HG03571 (cell line): ENCODE results near the gene IGHMBP2.

Experiments used
- ATAC-seq: cut with Tn5 transposase; IDR thresholded peaks from one replicate; pipeline ENCODE4 v1.9.1; 2021; ENCODE audit not compliant: unreplicated experiment

IGHMBP2 gene

DNA sequence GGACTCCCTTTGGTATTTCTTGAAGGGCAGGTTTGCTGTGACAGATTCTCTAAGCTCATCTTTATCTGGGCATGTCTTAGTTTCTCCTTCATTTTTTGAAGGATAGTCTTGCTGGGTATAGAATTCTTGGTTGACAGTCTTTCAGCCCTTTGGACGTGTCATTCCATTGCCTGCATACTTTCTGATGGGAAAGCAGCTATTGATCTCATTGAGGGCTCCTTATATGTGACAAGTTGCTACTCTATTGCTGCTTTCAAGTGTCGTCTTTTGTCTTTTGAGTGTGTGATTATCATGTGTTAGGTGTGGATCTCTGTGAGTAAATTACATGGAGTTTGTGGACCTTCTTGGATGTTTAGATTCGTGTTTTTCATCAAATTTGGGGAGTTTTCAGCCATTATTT, 21.9 kb downstream of the IGHMBP2 start:
- no peak for ATAC-seq

DNA sequence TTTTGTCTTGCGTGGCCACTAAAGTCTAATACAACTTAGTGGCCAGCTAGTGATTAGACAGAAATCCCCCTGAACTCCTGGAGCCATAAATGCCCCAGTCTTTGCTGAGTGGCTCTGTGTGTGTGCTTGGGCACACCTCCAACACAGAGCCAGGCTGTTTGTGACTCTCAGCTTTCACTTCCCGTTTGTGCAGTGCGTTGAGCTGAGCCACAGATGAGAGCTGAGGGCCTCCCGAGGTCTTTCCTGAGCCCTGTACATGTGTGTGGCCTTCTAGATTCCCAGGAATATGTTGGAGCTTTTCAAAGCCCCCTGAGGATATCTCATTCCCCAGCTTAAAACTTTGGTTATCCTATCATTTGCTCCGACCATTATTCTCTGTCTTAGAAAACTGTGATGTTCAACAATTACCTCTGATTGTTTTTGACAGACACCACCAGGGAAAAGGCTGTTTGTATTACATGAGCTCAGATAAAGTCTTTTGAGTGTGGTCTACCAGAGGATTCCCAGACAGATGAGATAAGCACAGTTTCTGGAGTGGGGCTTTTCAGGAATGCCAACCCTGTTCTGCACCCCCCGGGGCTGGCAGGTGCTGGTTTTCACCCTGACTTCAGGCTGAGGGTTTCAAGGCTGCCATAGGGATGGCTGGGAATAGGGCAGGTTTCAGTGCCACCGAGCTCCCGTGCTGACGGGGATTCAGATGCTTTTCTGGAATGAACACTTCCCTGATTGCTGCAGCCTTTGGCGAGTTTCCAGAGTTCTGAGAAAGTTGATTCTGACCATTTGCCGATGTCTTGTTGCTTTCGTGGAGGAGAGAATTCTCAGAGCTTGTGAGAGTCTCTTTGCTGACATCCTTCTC, 23.8 kb downstream of the IGHMBP2 start:
- ATAC-seq = no peak

DNA sequence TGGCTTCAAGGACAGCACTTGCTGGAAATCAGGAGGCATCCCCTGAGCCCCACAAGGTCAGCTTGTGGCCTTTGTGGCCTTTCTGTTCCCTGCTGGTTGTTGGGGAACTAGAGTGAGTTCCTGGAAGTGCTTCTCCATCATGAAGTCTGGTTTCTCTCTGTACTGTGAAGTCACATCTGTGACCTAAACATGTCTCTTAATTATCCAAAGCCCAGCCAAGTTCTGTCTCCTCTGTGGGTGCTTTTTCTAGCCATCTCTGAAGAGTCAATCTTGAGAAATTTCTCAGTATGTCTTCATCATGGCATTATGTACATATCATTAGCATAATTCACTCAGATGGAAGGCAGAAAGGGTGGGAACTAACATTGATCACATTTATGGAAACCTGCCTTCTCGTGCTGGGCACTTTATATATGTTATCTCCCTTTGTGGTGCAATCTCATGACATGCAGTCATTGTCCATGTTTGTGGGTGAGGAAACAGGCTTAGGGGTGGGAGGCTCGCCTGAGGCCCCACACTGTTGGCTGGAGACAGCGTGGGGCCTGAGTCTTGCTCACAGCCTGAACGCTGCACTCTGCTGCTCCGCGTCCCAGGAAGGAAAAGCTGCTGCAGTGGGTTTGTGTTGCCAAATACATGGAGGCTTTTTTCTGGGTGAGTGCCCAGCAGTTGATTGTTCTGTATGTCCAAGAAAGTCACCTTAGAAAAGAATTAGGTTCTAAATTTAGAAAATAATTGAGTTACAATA, 24.6 kb downstream of the IGHMBP2 start:
- no peak for ATAC-seq

DNA sequence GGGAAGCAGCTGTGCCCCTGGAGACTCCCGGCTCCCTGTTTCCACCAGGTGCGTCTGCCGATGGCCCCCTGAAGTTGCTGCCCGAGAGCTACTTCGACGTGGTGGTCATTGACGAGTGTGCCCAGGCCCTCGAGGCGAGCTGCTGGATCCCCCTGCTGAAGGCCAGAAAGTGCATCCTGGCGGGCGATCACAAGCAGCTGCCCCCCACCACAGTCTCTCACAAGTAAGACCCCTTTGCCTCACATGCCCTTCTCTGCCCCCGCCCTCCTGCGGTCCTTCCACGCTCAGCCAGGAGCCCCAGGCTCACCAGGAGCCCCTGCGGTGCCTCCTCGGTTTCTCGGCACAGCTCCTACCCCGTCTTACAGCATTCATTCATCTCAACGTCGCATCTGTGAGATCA, 25.4 kb downstream of the IGHMBP2 start:
- no peak for ATAC-seq

DNA sequence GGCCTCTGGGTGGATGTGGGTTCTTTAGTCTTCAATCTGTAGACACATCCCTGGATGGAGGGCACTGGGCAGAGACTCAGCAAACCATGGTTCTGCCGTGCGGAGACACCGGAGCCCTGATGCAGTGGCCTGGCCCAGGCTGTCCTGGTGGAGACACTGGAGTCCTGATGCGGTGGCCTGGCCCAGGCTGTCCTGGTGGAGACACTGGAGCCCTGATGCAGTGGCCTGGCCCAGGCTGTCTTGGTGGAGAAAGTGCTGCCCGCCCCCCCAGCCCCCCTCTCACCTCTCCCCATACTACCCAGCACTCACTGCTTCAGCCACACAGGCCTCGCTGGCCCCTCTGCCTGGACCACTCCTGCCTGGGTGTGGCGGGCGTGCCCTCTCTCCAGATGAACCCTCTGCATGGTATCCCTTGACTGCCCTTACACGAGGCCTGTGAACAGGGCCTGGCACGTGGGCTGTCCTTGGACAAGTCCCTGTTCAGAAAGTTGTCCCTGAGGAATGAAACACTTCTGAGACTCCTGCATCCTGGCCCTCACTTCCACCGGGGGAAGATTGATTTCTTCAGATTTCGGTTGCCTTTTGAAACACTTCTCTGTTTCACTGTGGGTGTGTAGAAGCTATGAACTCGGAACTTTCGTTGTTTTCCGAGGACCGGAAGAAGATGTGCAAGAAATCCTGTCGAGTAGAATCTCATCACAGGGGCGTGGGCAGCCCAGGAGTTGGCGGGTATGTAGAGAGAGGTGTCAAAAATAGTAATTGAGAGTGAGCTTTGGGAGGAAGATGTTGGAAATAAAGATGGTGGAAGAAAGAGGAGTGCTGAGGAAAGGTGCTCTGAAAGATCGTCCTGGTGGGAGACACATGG, 26.2 kb downstream of the IGHMBP2 start:
- no peak for ATAC-seq

DNA sequence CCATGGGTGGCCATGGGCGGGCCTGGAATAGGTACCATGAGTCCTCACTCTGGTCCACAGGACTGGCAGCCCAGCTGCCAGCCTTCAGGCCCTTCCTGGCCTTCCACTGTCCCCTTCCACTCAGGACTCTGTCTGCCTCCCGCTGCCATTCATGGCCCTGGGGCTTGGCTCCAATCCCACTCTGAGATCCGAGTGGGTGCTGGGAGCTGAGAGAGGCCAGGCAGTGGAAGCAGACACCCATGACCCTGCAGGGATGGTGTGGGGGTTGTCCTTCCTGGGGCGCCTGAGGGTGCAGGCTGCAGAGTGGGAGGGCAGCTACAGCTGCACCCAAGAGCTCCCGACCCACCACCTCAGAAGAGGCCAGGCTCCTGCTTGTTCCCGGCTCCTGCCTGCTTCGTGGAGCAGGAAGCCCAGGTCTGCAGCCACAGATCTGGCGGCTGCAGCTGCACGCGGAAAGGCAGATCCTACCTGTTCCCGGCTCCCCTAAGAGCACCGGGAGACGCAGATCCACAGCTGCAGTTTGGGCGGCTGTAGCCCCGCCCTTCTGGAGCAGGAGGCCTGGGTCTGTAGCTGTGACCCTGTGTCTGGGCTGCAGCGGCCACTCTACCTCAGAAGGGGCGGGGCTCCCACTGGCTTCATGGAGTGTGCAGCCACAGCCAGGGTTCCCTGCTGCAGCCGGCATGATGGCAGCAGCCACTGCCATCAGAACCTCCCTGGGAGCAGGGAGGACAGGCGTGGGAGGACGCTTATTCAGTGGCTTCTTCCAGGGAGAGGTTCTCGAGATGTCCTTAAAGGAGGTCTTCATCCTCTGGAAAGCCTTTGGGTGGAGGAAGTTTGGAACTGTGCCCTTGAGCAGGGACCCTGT, 27.5 kb downstream of the IGHMBP2 start:
- ATAC-seq = no peak

DNA sequence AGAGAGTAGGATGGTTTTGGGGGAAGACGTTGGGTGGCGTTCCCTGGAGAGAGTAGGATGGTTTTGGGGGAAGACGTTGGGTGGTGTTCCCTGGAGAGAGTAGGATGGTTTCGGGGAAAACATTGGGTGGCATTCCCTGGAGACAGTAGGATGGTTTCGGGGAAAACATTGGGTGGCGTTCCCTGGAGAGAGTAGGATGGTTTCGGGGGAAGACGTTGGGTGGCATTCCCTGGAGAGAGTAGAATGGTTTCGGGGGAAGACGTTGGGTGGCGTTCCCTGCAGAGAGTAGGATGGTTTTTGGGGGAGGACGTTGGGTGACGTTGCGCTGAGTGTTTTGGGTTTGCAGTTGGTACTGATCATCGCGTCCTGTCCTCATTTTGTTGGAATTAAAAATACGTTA, 28.2 kb downstream of the IGHMBP2 start:
- ATAC-seq = no peak

DNA sequence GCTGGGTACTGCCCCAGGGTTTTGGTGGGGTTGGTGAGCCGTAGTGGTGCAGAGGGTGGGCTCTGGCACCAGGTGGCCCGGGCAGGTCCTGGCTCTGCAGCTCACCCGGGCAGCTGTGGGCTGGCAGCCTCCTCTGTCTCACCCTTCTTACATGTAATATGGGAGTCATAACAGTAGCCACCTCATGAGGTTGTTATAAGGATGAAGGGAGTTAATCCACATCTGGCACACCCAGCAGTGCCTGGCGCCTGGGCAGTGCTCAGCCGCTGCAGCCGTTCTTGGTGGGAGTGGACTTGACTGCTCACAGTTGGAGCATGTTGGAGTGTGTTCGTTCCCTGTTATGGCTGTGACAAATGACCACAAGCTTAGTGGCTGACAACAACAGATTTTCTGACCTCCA, 28.7 kb downstream of the IGHMBP2 start:
- ATAC-seq = no peak

DNA sequence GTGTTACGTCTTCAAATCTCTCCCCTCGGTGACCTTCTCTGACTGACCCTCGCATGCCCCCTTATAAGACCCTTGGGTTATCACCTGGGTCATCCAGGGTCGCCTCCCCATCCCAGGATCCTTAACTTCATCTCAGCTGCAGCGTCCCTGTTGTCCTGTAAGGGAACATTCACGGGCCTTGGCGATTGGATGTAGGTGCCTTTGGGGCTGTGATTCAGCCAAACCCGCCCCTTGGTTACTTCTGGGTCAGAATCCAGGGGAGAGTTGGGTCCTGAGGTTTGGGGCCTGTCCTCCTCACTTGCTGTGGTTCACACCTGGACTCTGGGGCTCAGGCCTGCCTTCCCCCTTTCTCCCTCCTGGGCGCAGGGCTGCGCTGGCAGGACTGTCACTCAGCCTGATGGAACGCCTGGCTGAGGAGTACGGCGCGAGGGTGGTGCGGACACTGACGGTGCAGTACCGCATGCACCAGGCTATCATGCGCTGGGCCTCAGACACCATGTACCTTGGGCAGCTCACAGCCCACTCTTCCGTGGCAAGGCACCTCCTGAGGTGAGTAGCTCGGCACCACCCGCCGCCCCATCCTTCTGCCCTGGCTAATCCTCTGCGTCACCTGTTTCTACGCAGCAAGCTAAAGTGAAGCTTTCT, 29.4 kb downstream of the IGHMBP2 start:
- no peak for ATAC-seq

DNA sequence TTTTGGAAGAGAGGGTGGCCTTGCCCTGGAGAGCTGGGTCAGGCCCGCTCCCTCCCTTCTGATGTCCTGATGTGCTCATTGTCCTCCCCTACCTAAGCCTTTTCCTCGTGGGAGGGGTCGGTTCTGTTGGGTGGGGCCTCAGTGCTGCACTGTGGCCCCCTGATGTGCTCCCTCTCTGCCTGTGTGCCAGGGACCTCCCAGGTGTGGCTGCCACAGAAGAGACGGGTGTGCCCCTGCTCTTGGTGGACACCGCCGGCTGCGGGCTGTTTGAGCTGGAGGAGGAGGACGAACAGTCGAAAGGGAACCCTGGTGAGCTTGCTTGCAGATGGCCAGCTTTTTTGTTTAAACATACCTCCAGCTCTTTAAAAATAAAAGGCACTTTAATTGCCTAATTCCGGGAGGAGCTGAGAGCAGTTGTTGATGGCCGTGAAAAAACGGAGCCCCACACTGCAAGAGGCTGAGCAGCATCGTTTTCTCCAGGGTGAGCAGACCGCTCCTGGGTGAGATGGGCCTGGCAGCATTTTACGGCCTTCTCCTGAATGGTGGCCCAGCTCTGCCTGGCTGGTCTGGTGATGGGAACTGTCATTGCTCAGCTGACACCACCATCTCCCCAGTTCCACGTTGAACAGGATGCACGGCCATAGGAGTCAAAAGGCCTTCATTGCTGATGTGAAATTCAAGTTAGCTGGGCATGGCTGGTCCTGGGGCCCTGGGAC, 30.1 kb downstream of the IGHMBP2 start:
- no peak for ATAC-seq

DNA sequence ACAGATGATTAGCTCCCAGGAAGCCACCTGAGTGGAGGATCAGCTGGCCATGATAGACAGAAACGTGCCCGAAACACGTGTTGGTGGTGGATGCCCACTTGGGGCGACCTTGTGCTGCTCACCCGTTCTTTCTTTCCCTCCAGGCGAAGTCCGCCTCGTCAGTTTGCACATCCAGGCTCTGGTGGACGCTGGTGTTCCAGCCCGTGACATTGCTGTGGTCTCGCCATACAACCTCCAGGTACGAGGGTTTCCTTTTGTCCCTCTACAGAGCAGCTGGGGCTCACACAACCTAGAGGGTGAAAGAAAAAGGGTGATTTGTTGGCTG, 30.6 kb downstream of the IGHMBP2 start:
- ATAC-seq = no peak

DNA sequence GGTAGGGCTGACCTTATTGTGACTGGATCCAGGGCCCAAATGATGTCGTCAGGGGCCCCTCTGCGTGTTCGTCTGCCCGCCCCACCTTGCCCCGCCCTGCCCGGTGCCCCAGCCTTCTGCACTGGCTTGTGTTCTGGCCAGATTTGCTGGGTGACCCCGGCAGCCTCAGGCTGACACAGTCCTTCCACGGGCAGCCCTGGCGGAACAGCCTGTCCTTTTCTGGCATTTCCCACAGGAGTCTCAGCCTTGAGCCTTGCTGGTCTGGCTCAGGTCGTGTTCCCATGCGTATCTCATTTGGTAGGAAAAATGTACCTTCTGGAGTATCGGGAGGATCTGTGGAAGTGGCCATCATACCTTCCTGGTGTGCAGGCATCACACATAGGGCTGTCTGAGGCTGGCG, 31.0 kb downstream of the IGHMBP2 start:
- ATAC-seq = no peak

DNA sequence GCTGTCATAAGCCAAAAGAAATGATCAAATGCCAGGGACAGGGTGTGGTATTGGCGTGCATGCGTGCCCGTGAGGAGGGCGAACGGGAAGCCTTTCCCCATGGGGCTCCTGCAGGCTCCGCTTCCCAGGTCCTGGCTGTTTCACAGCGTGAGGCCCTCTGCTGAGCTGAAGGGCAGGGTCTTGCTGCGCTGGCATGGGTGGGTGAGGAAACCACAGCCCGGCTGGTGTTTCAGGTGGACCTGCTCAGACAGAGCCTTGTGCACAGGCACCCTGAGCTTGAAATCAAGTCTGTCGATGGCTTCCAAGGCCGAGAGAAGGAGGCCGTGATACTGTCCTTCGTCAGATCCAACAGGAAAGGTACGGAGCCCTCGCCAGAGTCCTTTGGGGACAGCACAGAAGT, 31.4 kb downstream of the IGHMBP2 start:
- no peak for ATAC-seq

DNA sequence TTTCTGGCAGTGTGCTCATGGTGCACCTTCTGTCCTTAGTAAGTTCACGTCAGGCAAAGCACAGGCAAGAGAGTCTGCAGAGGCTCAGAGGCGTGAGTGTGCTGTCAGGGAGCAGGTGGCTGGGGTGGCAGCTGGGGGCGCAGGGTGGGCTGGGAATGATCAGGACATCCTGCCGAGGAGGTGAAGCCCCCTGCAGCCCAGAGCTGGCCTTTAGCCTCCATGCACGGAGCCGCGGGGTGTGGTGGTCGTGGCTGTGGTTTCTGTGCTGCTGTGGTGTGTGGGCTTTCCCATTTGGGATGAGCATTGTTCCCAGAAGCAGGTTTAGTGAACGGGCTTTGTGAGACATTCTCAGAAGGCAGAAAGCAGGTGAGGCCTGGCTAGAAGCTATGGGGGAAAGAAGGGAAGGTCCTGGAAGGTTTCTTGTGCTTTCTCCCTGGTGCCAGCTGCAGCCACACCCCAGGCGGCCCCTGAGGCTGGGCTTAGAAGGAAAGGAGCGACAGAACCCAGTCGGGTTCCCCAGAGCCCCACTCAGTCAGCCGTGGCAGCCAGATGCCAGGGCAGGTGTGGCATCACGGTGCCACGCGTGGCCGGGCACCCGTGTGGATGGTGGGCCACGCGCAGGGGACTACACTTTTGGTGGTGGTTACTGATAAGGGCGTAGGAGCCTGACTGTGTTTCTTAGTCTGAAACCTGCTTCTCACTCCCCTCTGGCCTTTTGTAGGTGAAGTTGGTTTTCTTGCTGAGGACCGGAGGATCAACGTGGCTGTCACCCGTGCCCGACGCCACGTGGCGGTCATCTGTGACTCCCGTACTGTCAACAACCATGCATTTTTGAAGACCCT, 32.0 kb downstream of the IGHMBP2 start:
- no peak for ATAC-seq

DNA sequence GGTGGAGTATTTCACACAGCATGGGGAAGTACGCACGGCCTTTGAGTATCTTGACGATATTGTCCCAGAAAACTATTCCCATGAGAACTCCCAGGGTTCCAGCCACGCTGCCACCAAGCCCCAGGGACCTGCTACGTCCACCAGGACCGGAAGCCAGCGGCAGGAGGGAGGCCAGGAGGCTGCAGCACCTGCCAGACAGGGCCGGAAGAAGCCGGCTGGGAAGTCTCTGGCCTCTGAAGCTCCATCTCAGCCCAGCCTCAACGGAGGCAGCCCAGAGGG, 32.6 kb downstream of the IGHMBP2 start:
- ATAC-seq = no peak

DNA sequence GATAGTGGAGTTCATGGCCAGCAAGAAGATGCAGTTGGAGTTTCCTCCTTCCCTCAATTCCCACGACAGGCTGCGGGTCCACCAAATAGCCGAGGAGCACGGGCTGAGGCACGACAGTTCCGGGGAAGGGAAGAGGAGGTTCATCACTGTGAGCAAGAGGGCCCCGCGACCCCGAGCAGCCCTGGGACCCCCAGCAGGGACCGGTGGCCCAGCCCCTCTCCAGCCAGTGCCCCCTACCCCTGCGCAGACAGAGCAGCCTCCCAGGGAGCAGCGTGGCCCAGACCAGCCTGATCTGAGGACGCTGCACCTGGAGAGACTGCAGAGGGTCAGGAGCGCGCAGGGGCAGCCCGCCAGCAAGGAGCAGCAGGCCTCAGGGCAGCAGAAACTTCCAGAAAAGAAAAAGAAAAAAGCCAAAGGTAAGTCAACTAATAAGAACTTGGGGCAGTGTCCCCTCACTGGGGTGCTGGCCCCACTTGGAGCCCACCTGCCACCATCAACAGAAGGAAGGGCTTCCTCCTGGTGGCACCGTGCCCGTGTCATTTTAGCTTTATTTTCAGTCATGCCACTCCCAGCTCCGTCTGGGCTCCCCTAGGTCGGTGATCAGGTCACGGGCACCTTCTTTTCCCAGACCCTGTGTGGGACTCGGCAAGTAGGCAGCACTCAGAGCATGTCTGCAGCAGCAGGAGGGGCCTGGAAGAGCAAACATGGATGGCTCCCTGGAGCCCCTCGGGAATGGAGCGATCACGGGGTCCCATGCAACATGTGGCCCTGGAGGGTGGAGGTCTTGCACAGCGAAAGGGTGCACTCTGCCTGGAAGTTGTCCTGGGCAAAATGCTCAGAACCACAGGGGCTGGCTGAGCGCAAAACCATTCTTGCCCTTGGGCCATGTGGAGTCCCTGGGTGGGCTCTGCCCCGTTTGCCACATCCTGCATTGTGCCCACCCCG, 33.3 kb downstream of the IGHMBP2 start:
- no peak for ATAC-seq

DNA sequence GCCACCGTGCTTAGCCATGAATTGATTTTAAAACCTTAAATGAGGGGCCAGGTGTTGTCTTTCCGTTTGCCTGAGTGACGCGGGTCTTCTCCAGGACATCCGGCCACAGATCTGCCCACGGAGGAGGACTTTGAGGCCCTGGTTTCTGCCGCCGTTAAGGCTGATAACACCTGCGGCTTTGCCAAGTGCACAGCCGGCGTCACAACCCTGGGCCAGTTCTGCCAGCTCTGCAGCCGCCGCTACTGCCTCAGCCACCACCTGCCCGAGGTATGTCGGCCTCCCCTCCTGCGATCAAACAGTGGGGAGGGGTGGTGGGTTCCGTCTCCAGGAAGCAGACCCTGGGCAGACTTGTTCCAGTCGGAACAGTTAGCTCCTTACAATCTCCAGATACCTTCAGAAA, 34.4 kb downstream of the IGHMBP2 start:
- ATAC-seq = no peak
